Endothelial cell (in vitro differentiated cells): ENCODE measurements around the gene PTPRN2. TPM values are rescaled to one million over a fixed set of nuclear protein-coding genes. Genes with fewer than 3 reads are reported as not detected.

Source experiments
- DNase-seq: peaks from one replicate; pipeline ENCODE4 v3.0.0; 2021; ENCODE audit warnings: low spot score
- H3K27ac Mint-ChIP-seq: one replicate; pipeline ENCODE4 v1.8.0; 2021; ENCODE audit warnings: mixed read lengths, inconsistent platforms; ENCODE audit not compliant: unreplicated experiment
- H3K27me3 Mint-ChIP-seq: one replicate; pipeline ENCODE4 v1.8.0; 2021; ENCODE audit warnings: mild to moderate bottlenecking, moderate library complexity, mixed read lengths, inconsistent platforms; ENCODE audit not compliant: unreplicated experiment
- H3K36me3 Mint-ChIP-seq: one replicate; pipeline ENCODE4 v1.8.0; 2021; ENCODE audit warnings: mild to moderate bottlenecking, low read depth, mixed read lengths, inconsistent platforms; ENCODE audit not compliant: unreplicated experiment
- H3K4me1 Mint-ChIP-seq: one replicate; pipeline ENCODE4 v1.8.0; 2021; ENCODE audit warnings: mild to moderate bottlenecking, mixed read lengths, inconsistent platforms; ENCODE audit not compliant: unreplicated experiment
- H3K4me3 Mint-ChIP-seq: one replicate; pipeline ENCODE4 v1.8.0; 2021; ENCODE audit warnings: mild to moderate bottlenecking, mixed read lengths, inconsistent platforms; ENCODE audit not compliant: unreplicated experiment
- H3K9me3 Mint-ChIP-seq: one replicate; pipeline ENCODE4 v1.8.0; 2021; ENCODE audit warnings: mixed read lengths, inconsistent platforms; ENCODE audit not compliant: unreplicated experiment
- CTCF ChIP-seq: fragments of 200-600 bp; sonication (generic); IDR thresholded peaks from one replicate; pipeline ENCODE4 v1.5.0; 2021; ENCODE audit warnings: antibody characterized with exemption; ENCODE audit not compliant: unreplicated experiment
- total RNA-seq: library from RNA; stranded (reverse); fragmentation: NEBNext Ultra II Directional; extraction: Animal tissue kit (Norgen Biotek cat#: 25700); gene quantifications from one replicate; pipeline ENCODE4 v1.2.1, GENCODE V29; 2021; ENCODE audit not compliant: unreplicated experiment

The PTPRN2 gene
- total RNA-seq, 1 donor from 2014 or later, result 0.18 TPM

- H3K9me3 Mint-ChIP-seq, result peaks cover 37% of the 10 kb centered on the region
- no peak overlapping the region for H3K27ac Mint-ChIP-seq
- peaks cover 11% of the 10 kb centered on the region for H3K36me3 Mint-ChIP-seq
These were observed 543.8 kb downstream of the PTPRN2 start for GRCh38 chr7:158043551-158044481.

DNA sequence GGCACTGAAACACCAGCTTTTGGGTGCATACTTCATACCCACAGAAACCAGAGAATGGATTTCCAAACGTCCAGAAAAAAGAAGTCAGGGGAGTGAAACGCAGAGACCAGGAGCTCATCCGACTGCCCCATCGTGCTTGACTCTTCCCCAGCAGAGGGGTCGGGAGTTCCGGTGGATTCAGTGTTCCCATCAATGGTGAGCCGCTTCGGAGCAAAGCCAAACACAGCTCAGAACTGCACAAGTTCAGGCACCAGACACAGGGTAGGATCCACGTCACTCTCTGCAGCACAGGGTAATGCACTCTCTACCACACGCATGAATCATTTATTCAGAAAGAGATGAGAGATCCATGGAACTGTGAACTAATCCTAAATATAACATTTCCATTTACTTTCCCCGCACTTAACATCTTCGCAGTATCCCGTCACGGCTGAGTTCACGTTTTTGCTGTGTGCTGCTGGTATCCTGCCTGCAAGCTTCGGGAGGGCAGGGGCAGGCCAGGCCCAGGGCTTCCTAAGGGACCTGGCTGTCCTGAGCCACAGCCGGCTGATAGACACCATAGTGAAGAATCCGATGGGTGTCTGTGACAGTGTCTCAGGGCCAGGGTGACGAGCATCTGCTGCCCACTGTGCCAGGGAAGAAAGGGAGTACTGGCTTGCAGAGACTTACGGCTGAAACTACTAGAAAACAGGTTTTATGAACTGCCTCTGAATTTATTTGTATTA, 545.3 kb downstream of the PTPRN2 start:
- H3K9me3 Mint-ChIP-seq, result peaks cover 37% of the 10 kb centered on the region
- peaks cover 11% of the 10 kb centered on the region for H3K36me3 Mint-ChIP-seq

More at GRCh38 chr7:158043551-158044481, 543.8 kb downstream of the PTPRN2 start:
- DNase-seq, result no peak
- Mint-ChIP-seq H3K4me1 (no peaks in the 10 kb centered on the region), H3K4me3 (no peak overlapping the region), H3K27me3 (peaks cover 1% of the 10 kb centered on the region)
- no peak for TF ChIP-seq CTCF

DNA sequence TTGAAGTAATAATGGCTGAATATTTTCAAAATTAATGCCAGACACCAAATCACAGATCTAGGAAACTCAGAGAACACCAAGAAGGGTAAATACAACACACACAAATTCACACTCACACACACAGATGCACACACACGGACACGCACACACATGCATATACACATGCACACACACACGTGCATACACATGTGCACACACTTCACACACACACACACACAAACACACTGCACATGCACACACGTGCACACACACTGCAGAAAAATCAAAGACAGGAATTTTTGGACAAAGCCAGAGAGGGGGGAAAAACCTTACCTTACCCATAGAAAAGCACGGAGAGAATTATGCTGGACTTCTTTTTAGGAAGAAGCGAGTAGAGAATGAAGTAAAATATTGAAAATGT, 547.4 kb downstream of the PTPRN2 start:
- no peak for TF ChIP-seq CTCF
- no peak overlapping the region for H3K4me3 Mint-ChIP-seq
- no peaks in the 10 kb centered on the region for H3K4me1 Mint-ChIP-seq
- peaks cover 32% of the 10 kb centered on the region for H3K9me3 Mint-ChIP-seq
- no peak overlapping the region for H3K27ac Mint-ChIP-seq
- peaks cover 7% of the 10 kb centered on the region for H3K36me3 Mint-ChIP-seq
- peaks cover 1% of the 10 kb centered on the region for H3K27me3 Mint-ChIP-seq
- DNase-seq, result no peak

More for the DNA sequence above, 545.3 kb downstream of the PTPRN2 start:
- TF ChIP-seq CTCF, result no peak
- no peak overlapping the region for H3K27ac Mint-ChIP-seq
- no peak for DNase-seq
- H3K4me3 Mint-ChIP-seq, result no peak overlapping the region
- H3K4me1 Mint-ChIP-seq, result no peaks in the 10 kb centered on the region
- peaks cover 1% of the 10 kb centered on the region for H3K27me3 Mint-ChIP-seq

DNA sequence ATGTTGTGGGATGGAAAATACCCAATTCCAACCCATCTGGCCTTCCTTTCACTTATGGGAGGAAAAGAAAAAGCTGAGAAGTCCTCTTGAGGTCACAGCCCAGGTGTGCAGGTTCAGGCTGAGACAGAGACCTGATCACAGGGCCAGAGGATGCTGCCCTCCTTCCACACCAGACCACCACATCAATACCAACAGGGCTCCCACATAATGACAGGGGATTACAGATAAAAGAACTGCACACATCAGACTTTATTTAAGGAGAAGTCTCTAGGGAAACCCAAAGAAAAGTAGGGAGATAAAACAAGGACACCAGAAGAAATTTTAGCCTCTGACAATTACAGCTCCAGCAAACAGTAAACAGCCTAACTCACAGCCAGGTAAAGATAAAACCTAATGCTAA, 548.4 kb downstream of the PTPRN2 start:
- Mint-ChIP-seq H3K27me3 (peaks cover 1% of the 10 kb centered on the region), H3K36me3 (peaks cover 14% of the 10 kb centered on the region)

More for the DNA sequence above, 548.4 kb downstream of the PTPRN2 start:
- no peak for TF ChIP-seq CTCF
- Mint-ChIP-seq H3K9me3 (peaks cover 35% of the 10 kb centered on the region), H3K27ac (no peak overlapping the region), H3K4me1 (no peaks in the 10 kb centered on the region), H3K4me3 (no peak overlapping the region)
- DNase-seq, result no peak
